NCI-H187 (cell line): ENCODE measurements around the gene TBC1D1.

Experiments used
- DNase-seq, 2 experiments: peaks; one replicate each; lab custom pipeline; 2025; lab: John Stamatoyannopoulos, UW

TBC1D1 gene

GRCh38 chr4:38149472-38149996 is 258.6 kb downstream of the TBC1D1 start:
- no peak for DNase-seq

- no peak for DNase-seq
Observed at GRCh38 chr4:38149997-38150671, 259.2 kb downstream of the TBC1D1 start.

GRCh38 chr4:38150766-38151165 is 259.9 kb downstream of the TBC1D1 start:
- no peak for DNase-seq

DNA sequence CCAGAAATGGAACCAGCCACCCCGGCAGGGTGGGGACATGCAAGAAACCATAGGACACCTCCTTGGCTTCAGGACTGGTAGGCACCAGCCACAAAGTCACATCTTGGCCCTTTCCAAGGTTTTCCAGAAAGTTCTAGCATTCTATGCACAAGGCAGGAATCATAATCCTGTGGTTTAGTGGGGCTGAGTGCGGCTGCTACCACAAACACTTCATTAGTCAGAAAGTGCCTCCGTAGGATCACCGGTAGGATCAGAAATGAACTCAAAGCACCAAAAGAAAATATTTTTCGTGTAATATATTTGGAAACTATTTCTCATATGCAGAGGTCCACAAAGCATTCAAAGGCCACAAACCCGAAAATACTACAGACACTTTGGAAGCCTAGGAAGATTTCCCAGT is 261.0 kb downstream of the TBC1D1 start:
- no peak for DNase-seq

DNA sequence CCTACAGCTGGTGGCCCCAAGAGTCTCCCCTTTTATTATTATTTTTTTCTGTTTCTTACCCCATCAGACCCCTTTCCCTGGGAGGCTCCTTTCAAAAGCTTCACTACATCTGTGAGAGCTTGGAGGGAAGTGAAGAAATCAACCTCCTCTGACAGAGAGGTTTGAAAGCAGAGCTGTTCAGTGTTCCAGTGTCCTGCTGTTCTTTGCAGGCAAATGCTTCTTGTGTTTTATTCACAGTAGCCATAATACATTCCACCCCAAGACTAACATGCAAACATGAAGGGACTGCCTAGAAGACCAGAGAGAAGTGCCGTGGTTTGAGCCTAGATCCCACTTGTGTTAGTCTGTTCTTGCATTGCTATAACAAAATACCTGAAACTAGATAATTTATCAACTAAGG is 261.4 kb downstream of the TBC1D1 start:
- no peak for DNase-seq

DNA sequence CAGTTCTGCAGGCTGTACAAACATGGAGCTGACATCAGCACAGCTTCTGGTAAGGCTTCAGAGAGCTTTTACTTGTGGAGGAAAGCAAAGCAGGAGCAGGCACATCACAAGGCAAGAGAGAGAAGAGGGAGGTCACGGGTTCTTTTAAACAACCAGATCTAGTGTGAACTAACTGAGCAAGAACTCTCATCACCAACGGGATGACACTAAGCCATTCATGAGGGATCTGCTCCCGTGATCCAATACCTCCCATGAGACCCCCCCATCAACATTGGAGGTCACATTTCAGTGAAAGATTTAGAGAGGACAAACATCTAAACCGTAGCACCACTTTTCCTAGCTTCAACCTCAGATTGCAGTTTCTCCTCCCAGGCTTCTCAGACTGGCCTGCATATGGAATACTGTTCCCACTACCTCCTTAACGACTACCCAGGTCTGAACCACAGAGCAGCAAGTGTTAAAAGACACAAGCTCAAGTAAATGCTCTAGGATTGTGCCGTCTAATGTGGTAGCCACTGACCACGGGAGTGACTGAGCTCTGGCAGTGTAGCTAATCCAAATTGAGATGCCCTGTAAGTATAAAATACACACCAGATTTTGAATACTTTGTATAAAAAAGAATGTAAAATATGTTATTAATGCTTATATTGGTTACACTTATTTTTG is 262.0 kb downstream of the TBC1D1 start:
- DNase-seq = no peak

GRCh38 chr4:38153387-38153760 is 262.5 kb downstream of the TBC1D1 start:
- no peak for DNase-seq

- no peak for DNase-seq
Observed at GRCh38 chr4:38154252-38154651, 263.4 kb downstream of the TBC1D1 start.

DNA sequence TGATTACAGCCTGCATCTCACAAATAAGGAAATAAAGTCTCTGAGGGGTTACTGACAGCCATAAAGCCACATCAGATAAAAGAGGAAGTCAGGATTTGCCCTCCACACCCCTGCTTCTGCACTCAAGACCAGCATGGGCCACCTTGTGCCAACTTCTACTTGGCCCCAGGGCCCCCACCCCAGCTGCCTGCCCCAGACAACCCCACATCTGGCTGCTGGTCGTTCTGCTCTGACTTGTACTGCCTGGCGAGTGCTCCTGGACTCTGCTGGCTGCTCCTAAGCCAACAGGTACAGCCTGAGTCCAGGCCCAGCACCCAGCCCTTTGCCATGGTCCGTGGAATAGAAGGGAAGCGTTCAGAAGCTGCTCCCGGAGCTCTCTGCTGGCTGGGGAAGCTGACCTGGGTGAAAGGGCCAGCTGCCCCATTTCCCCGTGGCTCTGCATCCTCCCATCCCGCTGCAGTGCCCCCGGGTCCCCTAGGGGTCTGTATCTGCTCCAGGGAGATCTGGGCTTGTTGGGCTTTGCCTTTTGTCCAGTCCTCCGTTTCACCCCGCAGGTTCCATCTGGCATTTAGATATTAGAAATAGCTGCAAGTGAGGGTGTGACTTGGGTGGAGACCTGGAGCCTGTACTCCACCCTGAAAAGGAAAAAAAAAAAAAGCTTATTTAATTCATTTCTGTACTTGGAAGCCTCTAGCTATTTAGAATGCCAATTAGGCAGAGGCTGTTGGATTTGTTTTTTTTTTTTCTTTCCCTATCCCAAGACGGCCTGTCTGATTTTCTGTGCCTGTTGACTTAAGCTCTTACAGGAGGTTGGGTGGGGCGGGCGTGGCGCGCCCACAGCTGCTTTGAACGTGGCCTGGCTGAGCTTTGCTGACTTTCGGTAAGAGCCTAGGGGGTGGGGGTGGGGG is 264.1 kb downstream of the TBC1D1 start:
- DNase-seq = no peak

DNA sequence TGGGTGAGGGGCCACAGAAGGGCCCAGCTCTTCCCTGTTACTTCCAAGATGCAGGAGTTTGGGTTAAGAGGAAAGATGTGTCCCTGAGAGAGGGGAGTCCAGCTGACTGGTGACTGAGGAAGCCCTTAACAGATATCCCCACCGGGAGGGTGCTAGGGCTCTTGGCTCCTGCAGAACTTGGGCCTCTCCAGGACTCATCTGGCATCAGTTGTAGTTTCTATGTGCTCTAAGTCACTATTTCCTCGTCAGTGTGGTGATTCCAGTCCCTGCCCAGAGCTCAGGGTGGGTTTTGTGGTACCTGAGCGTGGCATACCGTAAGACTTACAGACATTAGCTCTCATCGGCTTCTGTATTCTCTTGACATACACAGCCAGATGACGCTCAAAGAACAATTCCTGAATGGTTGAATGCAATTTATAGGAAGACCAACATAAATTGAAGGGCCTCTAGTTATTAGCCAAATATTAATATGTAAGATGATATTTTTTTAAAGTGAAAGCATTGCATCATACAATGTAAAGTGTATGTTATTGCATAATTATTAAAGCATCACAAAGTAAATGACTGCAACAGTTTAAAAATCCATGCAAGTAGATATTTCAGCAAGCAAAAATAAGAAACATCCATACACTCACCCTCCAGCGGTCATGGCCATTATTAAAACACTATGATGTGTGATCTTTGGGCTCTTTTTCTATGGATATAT is 264.9 kb downstream of the TBC1D1 start:
- DNase-seq = no peak

DNA sequence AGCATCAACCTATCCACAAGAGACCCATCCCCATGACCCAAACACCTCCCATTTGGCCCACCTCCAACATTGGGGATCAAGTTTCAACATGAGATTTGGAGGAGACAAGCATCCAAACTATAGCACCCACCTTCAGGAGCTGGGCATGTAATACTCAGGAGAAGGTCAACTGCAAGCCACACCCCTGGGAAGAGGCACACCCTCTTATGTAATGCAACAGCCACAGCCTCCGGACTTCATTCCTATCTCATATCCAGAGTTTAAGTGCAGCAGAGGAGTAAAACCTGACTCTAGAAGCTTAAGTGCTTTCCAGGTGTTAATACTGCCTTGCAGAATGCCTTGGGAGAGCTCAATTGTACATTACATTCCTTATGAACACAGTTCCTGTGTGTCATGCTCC is 266.7 kb downstream of the TBC1D1 start:
- DNase-seq = no peak

- DNase-seq = no peak
Observed at GRCh38 chr4:38160487-38161207, 269.8 kb downstream of the TBC1D1 start.

DNA sequence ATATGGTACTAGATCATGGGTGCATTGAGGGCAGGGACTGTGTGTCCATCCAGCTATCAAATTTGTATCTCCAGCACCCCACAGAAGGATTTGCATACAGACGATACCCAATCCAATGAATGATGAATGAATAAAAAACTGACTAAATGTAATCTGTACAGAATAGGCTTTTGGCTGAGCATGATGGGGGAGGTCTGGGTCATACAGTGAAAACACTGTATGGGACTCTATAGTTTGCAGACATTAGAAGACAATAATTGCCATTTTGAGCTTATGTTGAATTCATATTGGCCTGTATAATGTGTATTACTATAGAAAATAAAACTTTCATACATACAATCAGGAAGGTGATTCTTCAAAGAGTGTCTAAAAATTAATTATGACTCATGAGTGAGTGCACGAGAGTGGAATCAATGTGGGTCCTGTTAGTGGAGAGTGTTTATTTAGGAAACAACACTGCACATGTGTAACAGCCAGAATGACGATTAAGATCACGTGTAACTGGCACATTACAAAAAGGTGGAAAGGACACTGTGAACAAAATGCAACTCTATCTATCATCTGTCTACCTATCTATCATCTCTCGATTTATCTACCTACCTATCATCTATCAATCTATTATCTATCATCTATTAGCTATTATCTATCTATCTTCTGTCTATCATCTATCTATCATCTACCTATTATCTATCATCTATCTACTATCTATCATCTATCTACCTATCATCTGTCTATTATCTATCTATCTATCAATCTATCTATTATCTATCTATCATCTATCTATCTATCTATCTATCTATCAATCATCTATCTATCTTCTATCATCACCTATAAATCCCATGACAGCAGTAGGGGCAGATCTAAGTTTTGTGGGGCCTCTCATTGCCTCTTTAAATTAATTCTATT is 270.6 kb downstream of the TBC1D1 start:
- DNase-seq = no peak

DNA sequence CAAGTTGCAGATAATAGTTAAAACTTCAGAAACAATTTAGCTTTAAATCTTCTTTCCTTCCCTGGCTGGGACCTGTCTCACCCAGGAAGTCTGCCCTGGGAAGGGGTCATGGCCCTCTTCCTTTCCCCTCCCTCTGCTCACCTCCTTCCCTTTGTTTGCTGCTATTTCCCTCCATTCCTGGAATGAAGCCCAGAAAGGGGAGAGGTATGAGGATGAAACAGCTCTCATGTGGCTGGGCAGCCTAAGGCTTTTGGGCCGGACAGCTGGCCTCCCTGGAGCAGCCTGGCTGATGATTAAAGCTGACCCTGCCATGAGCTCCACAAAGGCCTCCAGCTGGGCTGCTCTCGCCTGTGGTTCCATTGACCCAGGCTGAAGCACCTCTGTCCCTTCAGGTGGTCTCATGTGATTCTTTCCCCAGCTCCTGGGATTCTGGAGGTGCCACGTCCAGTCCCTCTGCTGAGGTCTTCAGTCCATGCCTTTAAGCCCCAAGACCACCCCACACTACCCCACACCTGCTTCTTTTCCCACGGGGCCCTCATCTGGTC is 271.4 kb downstream of the TBC1D1 start:
- no peak for DNase-seq

GRCh38 chr4:38163216-38164006 is 272.5 kb downstream of the TBC1D1 start:
- DNase-seq = no peak

DNA sequence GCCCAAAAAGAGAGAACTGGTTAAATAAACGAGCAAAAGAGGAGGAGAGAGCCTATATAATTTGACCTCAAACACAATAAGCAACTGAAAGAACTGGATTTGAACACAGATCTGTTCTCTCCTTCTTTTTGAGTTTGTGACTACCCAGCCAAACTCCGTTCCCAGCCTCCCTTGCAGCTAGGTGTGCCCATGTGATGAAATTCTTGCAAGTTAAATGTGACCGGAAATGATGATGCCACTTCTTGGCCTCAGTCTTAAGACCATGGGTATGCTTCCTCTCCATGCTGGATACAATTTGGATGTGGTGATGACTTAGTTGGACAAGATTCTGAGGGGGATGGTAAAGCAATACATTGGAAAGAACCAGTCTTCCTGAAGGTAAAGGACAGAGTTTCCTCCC is 273.5 kb downstream of the TBC1D1 start:
- DNase-seq = no peak

DNA sequence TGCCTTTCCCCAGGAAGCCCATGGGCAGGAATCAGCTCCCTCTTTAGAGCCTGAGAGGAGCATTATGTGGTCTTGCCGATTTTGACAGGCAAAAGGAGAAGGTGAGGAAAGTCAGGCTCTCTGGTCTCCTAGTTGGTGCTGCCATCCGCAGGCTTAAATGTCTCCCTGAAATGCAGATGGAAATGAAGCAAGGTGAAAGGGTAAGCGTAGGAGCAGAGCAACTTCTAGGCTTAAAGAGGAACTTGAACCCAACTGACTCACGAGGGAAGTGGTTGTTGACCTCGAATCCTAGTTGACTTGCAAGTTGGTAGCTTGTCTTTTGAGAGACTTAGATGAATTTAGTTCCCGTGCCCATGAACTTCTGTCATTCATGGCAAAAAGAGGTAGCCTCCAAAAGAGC is 275.2 kb downstream of the TBC1D1 start:
- DNase-seq = no peak

- no peak for DNase-seq
Observed at GRCh38 chr4:38166768-38167167, 275.9 kb downstream of the TBC1D1 start.

DNA sequence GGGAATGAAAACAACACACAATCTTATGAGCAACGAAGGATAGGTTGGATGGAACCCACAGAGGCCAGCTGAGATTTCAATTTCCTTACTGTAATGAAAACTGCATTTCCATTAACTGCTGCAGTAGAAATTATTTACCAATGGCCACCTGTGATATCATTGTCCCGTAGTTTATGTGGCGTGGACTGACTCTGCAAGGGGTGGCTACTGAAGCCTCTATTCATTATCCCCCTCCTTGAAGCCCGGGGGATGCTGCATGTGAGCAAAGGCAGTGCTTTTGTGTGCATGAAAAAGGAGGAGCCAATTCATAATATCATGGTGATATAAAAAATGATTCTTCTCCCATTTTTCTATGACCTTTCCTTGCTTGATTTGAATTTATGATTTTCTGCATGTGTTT is 277.1 kb downstream of the TBC1D1 start:
- DNase-seq = no peak
